Measurements from ENCODE around the gene APH1B. TPM values are rescaled to one million over a fixed set of nuclear protein-coding genes. Genes with fewer than 3 reads are reported as not detected.
"Not testable (repeated sequence)": the region's sequence is repeated elsewhere in the genome, so short reads cannot be mapped to it uniquely, and the experiment has no call there.

Gene APH1B
- total and polyA plus RNA-seq, 9 of the 15 experiments (the other 6 are each of a cell fraction or from before 2014, with no cell fraction given) = 5.1 to 9.7 (median 7.0) TPM

GRCh38 chr15:63320446-63320845, 43.0 kb downstream of the APH1B start:
- in situ Hi-C loops (cut with MboI); H3K27me3 ChIP-seq (ENCODE audit: control insufficient read depth in 2 of 2, insufficient read depth in 2 of 2, low read length in 2 of 2); H2AFZ ChIP-seq (ENCODE audit: low read depth, low read length); H3K4me3 ChIP-seq; H3K79me2 ChIP-seq (ENCODE audit: control insufficient read depth, insufficient read depth, low read length); H3K4me1 ChIP-seq (replicated peaks in 1 of 2; ENCODE audit: control insufficient read depth in 2 of 2, insufficient read depth in 2 of 2, low read length in 2 of 2); ATAC-seq; FAIRE-seq; H3K4me2 ChIP-seq (ENCODE audit: insufficient read depth, low read length); H4K20me1 ChIP-seq (replicated peaks; ENCODE audit: control insufficient read depth, insufficient read depth, low read length); H3K36me3 ChIP-seq (ENCODE audit: control insufficient read depth, insufficient read depth, low read length); H3K9ac ChIP-seq (ENCODE audit: insufficient read depth in 1 of 2, low read depth in 2 of 2, low read length in 2 of 2); intact Hi-C loops (cut with micrococcal nuclease); DNase-seq (ENCODE audit: extremely low read depth in 1 of 4, low spot score in 3 of 4); CTCF ChIA-PET (ENCODE audit: low intra/inter-chr PET ratio); H3K27ac ChIP-seq (ENCODE audit: extremely low read depth, low read depth, low read length); H3K9me1 ChIP-seq (ENCODE audit: control insufficient read depth, insufficient read depth, low read length); BruUV-seq (replicated peaks); H3K9me3 ChIP-seq (replicated peaks; ENCODE audit: control insufficient read depth, insufficient read depth, low read depth, low read length): not testable (repeated sequence)
- POLR2A ChIA-PET = interaction anchor here (0.6 to 1.4 kb wide), 2 partner anchors 10 to 117 kb away, joined by 3 to 5 read pairs; no protein-coding TSS in a partner anchor
- 76% methylated on average over 7 of the region's 10 CpGs for WGBS (ENCODE audit: insufficient coverage, low coverage, missing lambda C conversion rate)

- in situ Hi-C loops (cut with MboI); FAIRE-seq: not testable (repeated sequence)
Observed at GRCh38 chr15:63320981-63321380, 43.6 kb downstream of the APH1B start.

More at GRCh38 chr15:63320981-63321380, 43.6 kb downstream of the APH1B start:
- H3K9me3 ChIP-seq (replicated peaks; ENCODE audit: control insufficient read depth, insufficient read depth, low read depth, low read length); H3K79me2 ChIP-seq (ENCODE audit: control insufficient read depth, insufficient read depth, low read length); BruUV-seq (replicated peaks); H3K9me1 ChIP-seq (ENCODE audit: control insufficient read depth, insufficient read depth, low read length); H3K4me1 ChIP-seq (replicated peaks in 1 of 2; ENCODE audit: control insufficient read depth in 2 of 2, insufficient read depth in 2 of 2, low read length in 2 of 2); H3K36me3 ChIP-seq (ENCODE audit: control insufficient read depth, insufficient read depth, low read length); DNase-seq (ENCODE audit: extremely low read depth in 1 of 4, low spot score in 3 of 4); POLR2A ChIA-PET; intact Hi-C loops (cut with micrococcal nuclease); H2AFZ ChIP-seq (ENCODE audit: low read depth, low read length); H3K4me2 ChIP-seq (ENCODE audit: insufficient read depth, low read length); H3K27me3 ChIP-seq (ENCODE audit: control insufficient read depth in 2 of 2, insufficient read depth in 2 of 2, low read length in 2 of 2); CTCF ChIA-PET (ENCODE audit: low intra/inter-chr PET ratio); H4K20me1 ChIP-seq (replicated peaks; ENCODE audit: control insufficient read depth, insufficient read depth, low read length); ATAC-seq; H3K27ac ChIP-seq (ENCODE audit: extremely low read depth, low read depth, low read length); H3K4me3 ChIP-seq; H3K9ac ChIP-seq (ENCODE audit: insufficient read depth in 1 of 2, low read depth in 2 of 2, low read length in 2 of 2): not testable (repeated sequence)
- 65% methylated on average over 7 of the region's 11 CpGs for WGBS (ENCODE audit: insufficient coverage, low coverage, missing lambda C conversion rate)
